H1 (cell line): ENCODE data around the gene HDAC7. TPM values are rescaled to one million over a fixed set of nuclear protein-coding genes. Genes with fewer than 3 reads are reported as not detected.

Experiments used
- CTCF ChIA-PET: fragments of 300-600 bp; sonication (Branson Sonifier 250); formaldehyde crosslinking; loops from one replicate; lab custom pipeline; 2021; ENCODE audit not compliant: partially characterized antibody; lab: Charles Lee
- POLR2A ChIA-PET: fragments of 300-600 bp; sonication (Branson Sonifier 250); formaldehyde crosslinking; loops from one replicate; lab custom pipeline; 2021; ENCODE audit warnings: inconsistent platforms; ENCODE audit not compliant: partially characterized antibody; lab: Charles Lee
- DNase-seq, 2 experiments: peaks; one replicate each; pipeline versions ENCODE4 v3.0.0 to v3.0.0-alpha.2; 2010 to 2022; ENCODE audit warnings: low spot score in 2 of 2, low read depth in 1 of 2, mixed read lengths in 1 of 2
- FAIRE-seq: peaks from 2 replicates; lab custom pipeline; 2011; peaks lifted over from hg19 to GRCh38; lab: Jason Lieb, UNC
- H2AFZ ChIP-seq: 2 replicates; pipeline ENCODE4 v1.8.1; 2012; ENCODE audit warnings: low read length, inconsistent platforms
- H2AK5ac ChIP-seq: 2 replicates; pipeline ENCODE4 v1.6.1; 2013; ENCODE audit warnings: low read depth, low read length
- H2BK120ac ChIP-seq: replicated peaks from 2 replicates; pipeline ENCODE3; 2013; ENCODE audit warnings: low read depth, low read length, inconsistent platforms
- H2BK12ac ChIP-seq: 2 replicates; pipeline ENCODE4 v1.6.1; 2013; ENCODE audit warnings: low read depth, low read length
- H2BK15ac ChIP-seq: 2 replicates; pipeline ENCODE4 v1.6.1; 2013; ENCODE audit warnings: low read length
- H2BK20ac ChIP-seq: 2 replicates; pipeline ENCODE4 v1.6.1; 2013; ENCODE audit warnings: low read length
- H2BK5ac ChIP-seq: 2 replicates; pipeline ENCODE4 v1.6.1; 2013; ENCODE audit warnings: low read depth, low read length
- H3K14ac ChIP-seq: 2 replicates; pipeline ENCODE4 v1.6.1; 2013; ENCODE audit warnings: inconsistent platforms; ENCODE audit not compliant: insufficient read length
- H3K18ac ChIP-seq: 2 replicates; pipeline ENCODE4 v1.6.1; 2013; ENCODE audit warnings: low read length; ENCODE audit errors: extremely low read depth
- H3K23ac ChIP-seq: 2 replicates; pipeline ENCODE4 v1.6.1; 2013; ENCODE audit warnings: inconsistent platforms; ENCODE audit not compliant: insufficient read length
- H3K23me2 ChIP-seq: 2 replicates; pipeline ENCODE4 v1.6.1; 2013; ENCODE audit warnings: low read depth, low read length
- H3K27ac ChIP-seq: 2 replicates; pipeline ENCODE4 v1.6.1; 2011; ENCODE audit warnings: low read depth, low read length, inconsistent platforms
- H3K27me3 ChIP-seq, 4 experiments: replicated peaks in 1 of 4; 1 replicate in 1 of 4; 2 replicates in 3 of 4; pipeline versions ENCODE4 v1.6.1 to v1.8.1; 2011 to 2013; ENCODE audit warnings: low read length in 3 of 4, mild to moderate bottlenecking in 3 of 4, inconsistent platforms in 2 of 4, mixed read lengths in 2 of 4, moderate library complexity in 1 of 4; ENCODE audit not compliant: control insufficient read depth in 3 of 4, insufficient read depth in 3 of 4; ENCODE audit errors: extremely low read depth in 1 of 4
- H3K36me3 ChIP-seq, 4 experiments: 2 replicates each; pipeline versions ENCODE4 v1.6.1 to v1.8.1; 2011 to 2013; ENCODE audit warnings: mild to moderate bottlenecking in 4 of 4, low read length in 3 of 4, moderate library complexity in 2 of 4, control low read depth in 1 of 4, inconsistent platforms in 1 of 4; ENCODE audit not compliant: insufficient read depth in 4 of 4, control insufficient read depth in 2 of 4
- H3K4ac ChIP-seq: replicated peaks from 2 replicates; pipeline ENCODE3; 2013; ENCODE audit warnings: low read length, low read depth, mixed read lengths, inconsistent platforms; ENCODE audit not compliant: insufficient read length
- H3K4me1 ChIP-seq, 4 experiments: replicated peaks in 1 of 4; 1 replicate in 1 of 4; 2 replicates in 3 of 4; pipeline versions ENCODE4 v1.6.1 to v1.8.1; 2011 to 2013; ENCODE audit warnings: low read length in 3 of 4, inconsistent platforms in 2 of 4, mixed read lengths in 1 of 4; ENCODE audit not compliant: insufficient read depth in 4 of 4, control insufficient read depth in 3 of 4
- H3K4me2 ChIP-seq, 2 experiments: 2 replicates each; pipeline versions ENCODE4 v1.6.1 to v1.8.1; 2011 to 2013; ENCODE audit warnings: low read depth in 2 of 2, low read length in 2 of 2, control low read depth in 1 of 2, inconsistent platforms in 1 of 2, mild to moderate bottlenecking in 1 of 2; ENCODE audit not compliant: insufficient read depth in 1 of 2
- H3K4me3 ChIP-seq, 4 experiments: fragments of 200-600, 300-600 bp in 1 of 4; sonication (generic), shearing (Covaris generic), sonication (Bioruptor Twin) in 1 of 4; 2 replicates each; pipeline versions ENCODE4 v1.5.1 to v1.8.1; 2011 to 2016; ENCODE audit warnings: low read length in 4 of 4, low read depth in 3 of 4, control low read depth in 2 of 4, inconsistent platforms in 2 of 4, mild to moderate bottlenecking in 2 of 4, mixed read lengths in 1 of 4, moderate library complexity in 1 of 4; ENCODE audit not compliant: insufficient read depth in 2 of 4; ENCODE audit errors: extremely low read depth in 1 of 4
- H3K56ac ChIP-seq: replicated peaks from 2 replicates; pipeline ENCODE3; 2013; ENCODE audit warnings: low read depth, mild to moderate bottlenecking, mixed read lengths, low read length, inconsistent platforms; ENCODE audit not compliant: insufficient read length
- H3K79me1 ChIP-seq: 2 replicates; pipeline ENCODE4 v1.6.1; 2013; ENCODE audit warnings: low read depth, low read length, control low read depth
- H3K79me2 ChIP-seq, 2 experiments: 2 replicates each; pipeline versions ENCODE4 v1.6.1 to v1.8.1; 2012 to 2013; ENCODE audit warnings: low read length in 2 of 2, mild to moderate bottlenecking in 2 of 2, inconsistent platforms in 1 of 2; ENCODE audit not compliant: insufficient read depth in 2 of 2, control insufficient read depth in 1 of 2
- H3K9ac ChIP-seq, 4 experiments: replicated peaks in 1 of 4; 1 replicate in 1 of 4; 2 replicates in 3 of 4; pipeline versions ENCODE4 v1.6.1 to v1.8.1; 2011 to 2013; ENCODE audit warnings: low read depth in 3 of 4, low read length in 3 of 4, control low read depth in 2 of 4, mild to moderate bottlenecking in 2 of 4, moderate library complexity in 2 of 4, inconsistent platforms in 1 of 4; ENCODE audit errors: extremely low read depth in 1 of 4
- H3K9me3 ChIP-seq, 2 experiments: 2 replicates each; pipeline versions ENCODE4 v1.6.1 to v1.8.1; 2012 to 2013; ENCODE audit warnings: mild to moderate bottlenecking in 2 of 2, moderate library complexity in 2 of 2, control low read depth in 1 of 2, inconsistent platforms in 1 of 2, low read depth in 1 of 2, low read length in 1 of 2, mixed read lengths in 1 of 2; ENCODE audit not compliant: insufficient read depth in 2 of 2
- H4K20me1 ChIP-seq, 2 experiments: replicated peaks in 1 of 2; 2 replicates each; pipeline versions ENCODE3 to v1.8.1; 2011 to 2013; ENCODE audit warnings: inconsistent platforms in 2 of 2, low read length in 2 of 2, mild to moderate bottlenecking in 1 of 2; ENCODE audit not compliant: insufficient read depth in 2 of 2, control insufficient read depth in 1 of 2
- H4K5ac ChIP-seq: 2 replicates; pipeline ENCODE4 v1.6.1; 2013; ENCODE audit warnings: low read length, low read depth, mixed read lengths, inconsistent platforms; ENCODE audit not compliant: insufficient read length
- H4K8ac ChIP-seq: 2 replicates; pipeline ENCODE4 v1.8.0; 2013; ENCODE audit warnings: mild to moderate bottlenecking, moderate library complexity, low read length, inconsistent platforms; ENCODE audit not compliant: insufficient read depth; ENCODE audit errors: extremely low read depth
- H4K91ac ChIP-seq: replicated peaks from 2 replicates; pipeline ENCODE3; 2013; ENCODE audit warnings: low read length, mixed read lengths, inconsistent platforms; ENCODE audit not compliant: insufficient read length
- TAF1 ChIP-seq: IDR thresholded peaks from 2 replicates; pipeline ENCODE4 v1.6.1; 2011; ENCODE audit warnings: mild to moderate bottlenecking, low read depth, low read length
- TEAD4 ChIP-seq: IDR thresholded peaks from 2 replicates; pipeline ENCODE4 v1.6.1; 2012; ENCODE audit warnings: low read depth, low read length, inconsistent platforms, mixed read lengths
- WGBS, 2 experiments: shearing (Covaris generic) in 1 of 2; methylation state at CpG; one replicate each; pipeline versions ENCODE4 v1.1.6 to v1.1.7; 2013 to 2015; ENCODE audit warnings: low lambda C conversion rate in 2 of 2, mixed read lengths in 2 of 2, inconsistent platforms in 1 of 2, low coverage in 1 of 2, missing lambda C conversion rate in 1 of 2; ENCODE audit not compliant: insufficient replicate concordance in 2 of 2, insufficient coverage in 1 of 2, insufficient read length in 1 of 2; ENCODE audit errors: extremely low coverage in 1 of 2, missing lambda C conversion rate in 1 of 2; 5-methylcytosine and 5-hydroxymethylcytosine counted together
- polyA plus RNA-seq, 7 experiments: library from polyadenylated mRNA; depleted of rRNA in 3 of 7; stranded (reverse) in 5 of 7; unstranded in 2 of 7; fragments of >200 nt in 5 of 7; fragments of 200-250 nt in 2 of 7; gene quantifications; 1 replicate in 5 of 7; 2 replicates in 1 of 7; 4 replicates in 1 of 7; pipeline versions ENCODE4 v1.2.1 to v1.2.3, GENCODE V29; 2011 to 2013; ENCODE audit warnings: missing spikeins in 2 of 7, mixed read lengths in 2 of 7
- total RNA-seq: library from RNA; stranded (reverse); fragmentation: NEBNext Ultra II Directional; extraction: Animal tissue kit (Norgen Biotek cat#: 25700); gene quantifications from 2 replicates; pipeline ENCODE4 v1.2.1, GENCODE V29; 2021

The HDAC7 gene
- total and polyA plus RNA-seq, 2 of the 8 experiments (the other 6 are each of a cell fraction or from before 2014, with no cell fraction given) = 25.5 to 84.9 TPM

DNA sequence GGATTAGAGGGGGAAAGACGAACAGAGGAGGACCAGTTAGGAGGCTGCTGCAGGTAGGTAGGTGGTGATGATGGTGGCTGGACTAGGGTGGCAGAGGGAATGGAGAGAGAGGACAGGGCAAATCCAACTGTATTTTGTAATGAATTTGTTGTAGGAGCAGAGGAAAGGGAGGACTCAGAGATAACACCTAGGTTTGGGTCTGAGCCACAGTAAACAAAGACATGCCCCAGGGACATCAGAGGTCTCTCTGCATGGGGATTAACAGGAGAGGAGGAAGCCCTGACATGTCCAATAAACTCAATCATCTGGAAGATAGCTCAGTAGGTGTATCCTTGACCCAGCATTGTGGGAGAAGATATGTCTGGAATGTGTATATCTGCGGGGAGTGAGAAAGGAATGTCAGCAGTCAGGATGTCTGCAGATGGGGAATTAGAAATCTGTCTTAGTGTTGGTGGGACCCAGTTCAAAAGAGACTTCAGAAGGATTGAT lies 51.3 kb downstream of the HDAC7 start:
- Histone ChIP-seq H3K27me3 (peaks cover 0 to 4% (median 0%) of the 10 kb centered on the region in 4 experiments; a peak in 3 of 7 replicates), H3K79me1 (no peaks in the 10 kb centered on the region), H4K91ac (peak overlapping the region; percentile 58), H3K18ac (no peak overlapping the region), H4K5ac (no peak overlapping the region), H4K8ac (no peak overlapping the region), H2AFZ (no peak overlapping the region), H3K4me3 (no peak overlapping the region), H3K4me1 (peaks cover 5 to 12% (median 11%) of the 10 kb centered on the region in 4 experiments; a peak in 5 of 7 replicates), H3K9ac (no peak overlapping the region), H2BK5ac (0 out of 2 replicates have a peak overlapping the region, but pooled peaks have one; percentile 3), H4K20me1 (no peaks in the 10 kb centered on the region), H3K14ac (no peak overlapping the region), H2BK12ac (peak overlapping the region; percentile 29; the same call in 1 of the 2 replicates), H3K56ac (no peak overlapping the region), H2BK20ac (peak overlapping the region; percentile 40; the same call in 1 of the 2 replicates), H2BK15ac (no peak overlapping the region), H3K79me2 (no peaks in the 10 kb centered on the region), H3K9me3 (no peaks in the 10 kb centered on the region), H3K23ac (no peak overlapping the region), H3K36me3 (no peaks in the 10 kb centered on the region), H3K4me2 (no peak overlapping the region; a peak in 2 of 4 replicates), H2BK120ac (no peak overlapping the region), H3K23me2 (no peaks in the 10 kb centered on the region), H3K27ac (no peak overlapping the region), H3K4ac (no peak overlapping the region), H2AK5ac (no peak overlapping the region)
- POLR2A ChIA-PET = interaction anchor here (0.9 to 10.5 kb wide), 8 partner anchors 8 to 71 kb away, joined by 3 to 79 read pairs (median 4); partner anchors contain the start of gene RAPGEF3
- CTCF ChIA-PET = interaction anchor here (0.6 to 58.8 kb wide), 11 partner anchors 10 to 131 kb away, joined by 3 to 2442 read pairs (median 5); partner anchors contain the start of genes ENDOU, RAPGEF3 and RPAP3
- FAIRE-seq (no peak), DNase-seq (no peak)
- TF ChIP-seq TEAD4 = peak; percentile 86; the same call in 1 of the 2 replicates
- TF ChIP-seq TAF1 = no peak
- 64% methylated on average over 2 of the region's 2 CpGs; no CpG with 5 or more reads in 1 of the 2 experiments for WGBS, 2 experiments
